HG02840 (cell line): ENCODE results near the gene SCAND1.
"Not testable (repeated sequence)": the region's sequence is repeated elsewhere in the genome, so short reads cannot be mapped to it uniquely, and the experiment has no call there.

Experiments used
- ATAC-seq: cut with Tn5 transposase; IDR thresholded peaks from one replicate; pipeline ENCODE4 v1.9.1; 2021; ENCODE audit warnings: mild to moderate bottlenecking, moderate library complexity, moderate number of reproducible peaks; ENCODE audit not compliant: unreplicated experiment, low FRiP score

SCAND1 gene

GRCh38 chr20:35954200-35954906, at the start of gene SCAND1:
SCAND1 (minus strand) TSS chr20:35954502; CDS start chr20:35954284, 218 bp downstream.
- peak; percentile 85 for ATAC-seq

- no peak for ATAC-seq
These were observed 49.7 kb upstream of the SCAND1 start for GRCh38 chr20:36004045-36004444.

- ATAC-seq, result no peak
These were observed 48.6 kb upstream of the SCAND1 start for GRCh38 chr20:36002855-36003254.

GRCh38 chr20:36001331-36001730, 47.0 kb upstream of the SCAND1 start:
- ATAC-seq, result not testable (repeated sequence)

DNA sequence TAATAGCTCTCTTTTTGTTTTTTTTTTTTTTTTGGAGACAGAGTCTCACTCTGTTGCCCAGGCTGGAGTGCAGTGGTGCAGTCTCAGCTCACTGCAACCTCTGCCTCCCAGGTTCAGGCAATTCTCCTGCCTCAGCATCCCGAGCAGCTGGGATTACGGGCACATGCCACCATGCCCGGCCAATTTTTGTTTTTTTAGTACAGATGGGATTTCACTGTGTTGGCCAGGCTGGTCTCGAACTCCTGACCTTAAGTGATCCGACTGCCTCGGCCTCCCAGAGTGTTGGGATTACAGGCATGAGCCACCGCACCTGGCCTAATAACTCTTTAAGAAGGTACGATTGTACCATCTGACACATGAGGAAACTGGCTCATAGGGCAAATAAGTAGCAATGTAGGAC, 42.2 kb upstream of the SCAND1 start:
- not testable (repeated sequence) for ATAC-seq

- ATAC-seq, result no peak
These were observed 40.7 kb upstream of the SCAND1 start for GRCh38 chr20:35994994-35995453.

DNA sequence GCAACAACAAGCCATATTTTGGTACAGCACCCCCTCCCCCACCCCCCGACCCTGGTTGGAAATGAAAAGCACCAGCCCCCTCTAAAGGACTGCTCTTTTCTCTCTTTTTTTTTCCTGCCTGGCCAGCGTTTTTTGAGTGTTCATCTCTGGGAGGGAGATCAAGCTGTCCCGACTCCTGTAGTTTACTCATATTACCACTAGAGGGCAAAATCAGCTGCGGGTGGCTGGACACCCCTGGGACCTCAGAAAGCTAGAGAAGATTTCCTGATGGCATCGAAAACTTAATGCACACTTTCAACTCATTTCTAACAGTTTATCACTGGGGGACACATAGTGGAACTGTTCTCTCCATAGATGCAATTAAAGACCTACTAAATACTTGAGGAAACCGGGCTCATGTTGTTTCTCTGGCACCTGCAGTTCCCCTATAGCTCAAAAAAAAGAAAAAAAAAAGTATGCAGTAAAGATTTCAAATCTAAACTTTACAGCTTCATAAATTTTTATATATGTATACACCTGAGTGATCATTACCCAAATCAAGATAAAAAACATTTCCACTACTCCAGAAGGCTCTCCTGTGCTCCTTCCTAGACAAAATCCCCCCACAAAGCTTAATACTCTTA, 38.5 kb upstream of the SCAND1 start:
- ATAC-seq, result no peak

DNA sequence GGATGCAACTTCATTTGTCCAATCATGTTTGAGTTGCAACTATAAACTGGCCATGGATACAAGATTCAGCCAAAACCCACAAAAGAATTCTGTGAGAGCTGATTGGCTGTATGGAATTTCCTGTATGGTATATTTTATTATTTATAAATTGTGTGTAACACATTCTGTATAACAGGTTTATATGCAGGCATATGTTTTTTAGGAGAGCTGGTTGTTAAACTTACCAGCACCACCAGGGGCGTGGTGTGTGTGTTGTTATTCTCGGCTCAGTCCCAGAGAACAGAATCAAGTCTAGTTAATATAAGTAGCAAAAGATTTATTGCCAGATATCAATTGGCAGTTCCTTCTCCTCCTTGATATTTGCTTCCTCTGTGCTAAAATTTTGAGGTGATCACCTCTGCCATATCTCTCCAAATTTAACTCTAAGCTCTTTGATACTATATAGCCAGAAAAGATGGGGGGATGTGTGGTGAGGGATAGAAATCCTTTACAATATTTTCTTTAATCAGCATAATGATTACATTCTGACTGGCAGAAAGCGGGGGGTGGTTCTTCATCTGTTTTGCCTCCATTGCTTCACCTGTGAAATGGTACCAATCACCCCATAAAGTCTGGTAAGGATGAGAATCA, 37.0 kb upstream of the SCAND1 start:
- no peak for ATAC-seq

GRCh38 chr20:35988910-35989463, 34.7 kb upstream of the SCAND1 start:
- ATAC-seq, result no peak

DNA sequence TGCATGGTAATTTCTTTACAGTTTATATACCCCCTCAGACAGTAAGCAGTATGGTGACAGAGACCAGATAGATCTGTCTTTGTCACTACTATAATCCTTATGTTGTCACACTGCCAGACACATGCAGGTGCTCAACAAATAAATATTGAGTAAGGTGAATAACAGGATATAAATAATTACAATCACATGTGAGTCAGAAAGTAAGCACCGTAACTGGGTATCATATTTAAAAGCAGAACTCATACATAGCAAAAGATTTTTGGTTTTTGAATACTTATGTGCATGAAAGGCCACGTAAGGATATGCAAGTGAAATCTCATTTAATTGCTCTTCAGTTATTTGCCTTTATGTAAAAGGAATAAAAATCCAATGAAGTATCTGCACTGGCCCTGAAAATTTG, 31.5 kb upstream of the SCAND1 start:
- no peak for ATAC-seq

- ATAC-seq, result no peak
These were observed 30.1 kb upstream of the SCAND1 start for GRCh38 chr20:35984382-35984781.

DNA sequence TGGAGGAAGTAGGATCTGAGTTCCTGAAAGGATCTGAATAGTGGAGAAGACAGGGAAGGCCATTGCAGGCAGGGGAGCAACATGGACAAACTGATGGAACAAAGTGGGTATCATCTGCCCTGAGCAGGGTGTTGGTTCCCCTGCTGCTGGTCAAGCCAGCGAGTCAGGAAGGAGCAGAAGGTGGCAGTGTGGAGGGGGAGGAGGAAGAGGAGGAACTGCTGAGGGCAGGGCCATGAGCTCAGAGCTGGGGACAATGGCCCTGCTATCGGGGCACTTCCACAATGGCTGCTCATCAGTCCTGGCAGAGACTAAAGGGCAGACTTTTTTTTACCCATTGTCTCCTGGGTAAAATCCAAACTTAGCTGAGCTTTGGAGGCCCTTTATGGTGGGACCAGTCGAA, 27.7 kb upstream of the SCAND1 start:
- no peak for ATAC-seq

GRCh38 chr20:35979544-35979943, 25.2 kb upstream of the SCAND1 start:
- no peak for ATAC-seq

GRCh38 chr20:35978041-35978513, 23.8 kb upstream of the SCAND1 start:
- no peak for ATAC-seq

DNA sequence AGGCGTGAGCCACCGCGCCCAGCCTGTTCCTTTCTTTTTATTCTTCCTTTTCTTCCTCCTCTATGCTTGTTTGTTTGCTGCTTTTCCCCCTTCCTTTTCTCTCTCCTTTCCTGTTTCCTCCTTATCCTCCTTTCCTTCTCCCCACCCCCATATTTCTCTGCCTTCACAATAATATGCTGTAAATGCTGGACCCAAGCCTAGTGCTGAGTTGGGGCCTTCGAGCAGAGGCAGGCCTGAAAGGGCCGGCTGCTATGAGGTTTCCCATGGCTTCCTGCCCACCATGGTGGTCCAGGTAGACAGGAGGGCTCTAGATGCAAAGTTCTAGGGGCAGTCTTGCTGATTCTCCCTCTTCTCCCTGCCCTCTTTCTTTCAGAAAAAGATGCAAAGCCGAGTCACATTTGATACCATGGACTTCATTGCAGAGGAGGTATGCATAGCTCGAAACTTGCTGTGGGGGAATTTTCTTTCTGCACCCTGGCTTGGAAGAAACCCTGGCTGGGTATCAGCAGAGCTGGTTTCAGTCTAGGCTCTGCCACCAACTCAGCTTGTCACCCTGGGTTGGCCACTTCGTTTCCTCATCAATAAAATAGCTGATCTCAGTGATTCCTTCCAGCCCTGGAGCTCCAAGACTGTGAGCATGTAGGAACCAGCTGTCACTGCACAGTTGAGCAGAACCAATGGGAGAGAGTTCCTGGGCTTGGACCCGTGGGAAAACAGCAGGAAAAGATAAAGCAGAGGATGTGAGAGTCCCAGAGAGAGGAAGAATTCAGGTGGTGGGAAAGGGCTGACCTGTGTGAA, 21.5 kb upstream of the SCAND1 start:
- ATAC-seq, result no peak

GRCh38 chr20:35974256-35974655, 20.0 kb upstream of the SCAND1 start:
- ATAC-seq, result no peak

GRCh38 chr20:35972462-35972861, 18.2 kb upstream of the SCAND1 start:
- no peak for ATAC-seq

DNA sequence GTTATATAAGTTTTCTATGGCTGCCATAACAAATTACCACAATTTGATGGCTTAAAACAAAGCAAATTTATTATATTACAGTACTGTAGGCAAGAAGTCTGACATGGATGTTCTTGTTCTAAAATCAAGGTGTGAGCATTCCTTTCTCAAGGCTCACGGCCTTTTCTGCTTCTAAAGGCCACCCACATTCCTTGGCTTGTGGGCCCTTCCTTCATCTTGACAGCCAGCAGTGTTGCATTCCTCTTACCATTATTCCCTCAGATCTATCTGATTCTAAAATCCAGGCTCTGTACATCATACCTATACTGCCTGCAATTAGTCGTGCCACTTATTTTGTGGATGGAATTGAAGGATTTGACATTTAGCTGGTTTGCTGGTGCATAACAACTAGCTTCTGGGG, 17.7 kb upstream of the SCAND1 start:
- no peak for ATAC-seq

GRCh38 chr20:35968930-35969329, 14.6 kb upstream of the SCAND1 start:
- no peak for ATAC-seq

DNA sequence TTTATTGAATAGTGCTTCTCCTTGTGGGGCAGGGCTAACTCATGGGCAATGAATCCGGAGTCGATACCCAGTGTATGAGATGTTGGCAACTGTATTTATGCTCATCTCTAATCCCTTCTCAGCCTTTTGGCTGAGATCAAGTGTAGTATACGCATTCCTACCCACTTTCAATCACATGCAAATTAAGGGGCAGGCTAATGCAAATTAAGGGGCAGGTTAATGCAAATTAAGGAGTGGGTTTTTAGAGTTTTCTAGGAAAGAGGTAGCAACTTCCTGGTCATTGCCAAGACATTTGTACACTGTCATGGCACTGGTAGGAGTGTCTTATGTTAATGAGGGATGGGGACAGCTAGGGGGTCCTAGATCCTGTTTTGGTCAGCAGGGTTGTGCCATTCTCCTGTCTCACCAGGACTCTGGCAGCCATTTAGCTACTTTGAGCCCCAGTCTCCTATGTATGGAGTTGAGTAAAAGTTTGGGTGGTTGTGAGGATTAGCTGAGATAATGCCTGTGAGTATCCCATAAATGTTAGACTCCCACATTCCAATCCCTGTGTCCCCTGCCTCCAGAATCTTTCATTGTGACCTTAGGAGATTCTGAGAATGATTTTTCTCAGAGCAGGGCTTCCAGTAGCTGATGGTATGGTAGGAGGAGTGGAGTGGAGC, 13.8 kb upstream of the SCAND1 start, which contains the start of gene CNBD2:
TSS of gene CNBD2 (plus strand) at position 612 of the 662 bp plus-strand sequence. CDS start 173 bp downstream, outside the sequence.
- ATAC-seq, result no peak
